HK-2 (cell line): ENCODE data around the gene CDH23.
A peak's percentile ranks its signal among the peaks of the same experiment; 100 is the strongest.

Experiments
- DNase-seq: peaks from one replicate; pipeline ENCODE4 v3.0.0-alpha.2; 2018; ENCODE audit not compliant: unreplicated experiment

Gene CDH23

DNA sequence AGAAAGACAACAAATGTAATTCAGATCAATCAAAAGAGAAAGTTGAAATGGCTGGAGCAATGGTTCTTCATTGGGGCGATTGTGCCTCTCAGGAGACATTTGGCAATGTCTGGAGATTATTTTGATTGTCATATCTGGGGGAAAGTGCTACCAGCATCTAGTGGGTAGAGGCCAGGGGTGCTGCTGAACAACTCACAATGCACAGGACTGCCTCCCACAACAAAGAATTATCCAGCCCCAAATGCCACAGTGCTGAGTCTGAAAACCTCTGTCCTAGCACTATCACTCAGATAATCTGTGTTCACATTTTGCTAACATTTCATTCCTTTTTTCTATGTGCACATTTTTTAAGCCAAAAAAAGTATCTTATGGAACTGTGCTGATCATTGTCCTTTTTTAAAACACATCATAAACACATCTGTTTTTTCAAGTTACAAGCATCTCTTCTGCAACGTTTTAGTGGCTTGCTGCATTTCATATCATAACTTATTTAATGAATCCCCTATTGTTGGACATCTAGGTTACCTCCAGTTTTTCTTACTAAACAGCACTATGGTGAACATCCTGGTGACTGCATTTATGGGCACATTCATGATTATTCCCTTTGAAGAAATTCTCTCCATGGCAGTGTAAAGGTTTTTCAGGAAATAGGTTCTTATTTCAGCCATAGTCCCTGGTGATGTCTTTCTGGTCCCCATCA, 208.7 kb downstream of the CDH23 start:
- no peak for DNase-seq

DNA sequence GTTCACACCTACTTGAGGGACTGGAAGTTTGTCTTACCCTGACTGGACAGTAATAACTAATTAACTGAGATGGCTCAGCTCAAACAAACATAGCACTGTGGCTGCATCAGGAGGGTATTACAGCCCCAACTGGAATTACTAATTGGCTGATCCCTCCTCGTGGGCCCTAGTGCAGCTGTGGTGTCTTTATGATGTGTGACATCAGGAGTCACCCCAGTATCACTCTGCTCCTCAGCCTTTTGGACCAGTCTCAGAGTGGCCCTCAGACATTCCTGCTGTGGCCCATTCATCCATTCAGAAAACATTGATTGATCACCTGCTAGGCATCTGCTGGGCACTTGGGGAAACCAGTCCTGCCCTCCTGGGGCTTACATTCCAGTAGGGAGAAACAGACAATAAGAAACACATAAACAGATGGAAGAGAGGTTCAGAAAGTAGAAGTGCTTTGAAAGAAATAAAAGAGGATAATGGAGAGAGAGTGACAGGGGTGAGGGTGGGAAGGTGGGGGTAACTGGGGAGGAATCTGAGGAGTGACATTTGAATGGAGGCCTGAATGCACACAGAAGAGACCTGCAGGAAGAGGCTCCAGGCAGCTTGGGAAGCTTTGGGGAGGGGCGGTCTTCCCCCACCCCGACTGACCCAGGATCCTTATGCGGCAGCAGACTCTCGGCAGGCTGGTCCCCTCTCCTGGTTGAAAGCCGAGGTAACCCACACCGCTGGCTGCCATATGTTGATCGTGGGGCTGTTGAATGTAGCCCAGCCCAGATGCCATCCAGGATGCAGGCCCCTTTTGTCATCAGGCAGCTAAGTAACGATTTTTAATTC, 209.7 kb downstream of the CDH23 start:
- no peak for DNase-seq

DNA sequence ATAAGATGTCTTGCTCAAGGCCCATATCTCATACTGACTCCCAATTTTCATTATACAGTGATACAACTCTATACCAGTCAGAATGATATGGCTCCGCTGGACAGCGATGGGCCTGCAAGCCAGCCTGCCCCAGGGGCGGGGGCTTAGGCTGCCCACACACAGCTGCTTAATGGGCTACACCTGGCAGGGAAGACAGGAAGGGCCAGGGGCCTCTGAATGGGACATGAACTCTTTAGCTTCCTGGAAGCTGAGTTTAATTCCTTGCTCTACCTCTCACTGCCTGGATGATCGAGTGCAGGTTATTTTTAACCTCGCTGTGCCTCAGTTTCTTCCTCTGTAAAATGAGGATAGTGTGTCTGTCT, 210.3 kb downstream of the CDH23 start:
- no peak for DNase-seq

DNA sequence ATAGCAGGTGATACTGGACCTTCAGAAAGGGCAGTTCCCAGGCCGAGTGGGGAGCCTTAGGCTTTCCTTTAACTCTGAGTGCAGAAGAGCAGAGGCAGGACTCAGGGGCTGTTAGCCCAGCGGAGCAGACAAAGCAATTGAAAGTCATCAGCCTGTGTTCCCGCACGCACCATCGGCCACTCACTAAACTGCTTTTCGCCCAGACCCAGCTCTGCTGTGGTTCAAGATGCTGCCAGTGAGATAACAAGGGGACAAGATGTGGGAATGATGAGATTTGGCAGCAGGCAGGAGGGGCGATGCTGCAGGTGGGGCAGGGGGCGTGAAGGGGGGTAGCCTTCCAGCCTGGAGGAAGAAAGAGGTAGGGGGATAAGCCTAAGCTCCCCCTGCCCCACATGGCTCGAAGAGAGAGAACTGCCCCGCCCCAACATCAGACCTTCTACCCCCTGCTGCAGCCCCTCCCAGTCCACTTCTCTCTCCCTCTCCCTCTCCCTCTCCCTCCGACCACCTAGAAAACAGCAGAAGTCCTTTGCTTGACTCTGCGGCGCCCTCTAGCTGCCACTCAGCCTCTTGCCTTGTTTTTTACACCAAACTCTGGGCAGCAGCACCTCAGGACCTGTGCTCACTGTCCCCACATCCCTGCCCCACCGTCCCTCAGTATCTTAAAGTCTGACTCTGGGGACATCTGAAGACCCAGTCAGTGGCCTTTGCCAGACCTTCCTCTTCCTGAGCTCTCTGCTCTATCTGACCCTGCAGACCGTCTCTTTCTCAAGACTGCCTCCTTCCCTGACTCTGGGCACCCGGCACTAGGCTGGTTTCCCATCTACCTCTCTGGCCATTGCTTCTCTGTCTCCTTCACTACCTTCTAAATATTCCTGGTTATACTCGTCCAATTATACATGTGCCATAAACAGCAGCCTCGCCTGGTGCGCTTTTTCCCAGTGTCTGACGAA, 212.4 kb downstream of the CDH23 start:
- DNase-seq = peak; percentile 60

GRCh38 chr10:71610651-71611050, 213.9 kb downstream of the CDH23 start:
- DNase-seq = no peak

DNA sequence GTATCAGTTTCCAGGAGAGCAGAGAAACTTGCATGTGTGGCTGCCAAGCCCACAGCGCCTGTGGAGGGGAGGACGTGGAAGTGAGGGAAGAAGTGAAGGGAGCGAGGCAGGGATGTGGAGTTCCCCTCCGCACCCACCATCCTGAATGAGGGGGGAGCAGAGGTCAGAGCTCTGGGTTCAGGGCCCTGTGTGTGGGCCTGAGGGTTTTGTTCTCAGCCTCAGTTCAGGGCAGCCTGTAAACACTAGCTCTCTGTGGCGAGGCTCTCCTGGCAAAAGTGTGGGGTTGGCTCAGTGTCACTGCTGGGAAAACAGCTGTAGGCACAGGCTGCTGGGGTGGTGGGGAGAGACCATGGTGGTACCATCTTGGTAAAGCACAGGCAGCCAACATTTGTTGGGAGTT, 214.4 kb downstream of the CDH23 start:
- DNase-seq = no peak

DNA sequence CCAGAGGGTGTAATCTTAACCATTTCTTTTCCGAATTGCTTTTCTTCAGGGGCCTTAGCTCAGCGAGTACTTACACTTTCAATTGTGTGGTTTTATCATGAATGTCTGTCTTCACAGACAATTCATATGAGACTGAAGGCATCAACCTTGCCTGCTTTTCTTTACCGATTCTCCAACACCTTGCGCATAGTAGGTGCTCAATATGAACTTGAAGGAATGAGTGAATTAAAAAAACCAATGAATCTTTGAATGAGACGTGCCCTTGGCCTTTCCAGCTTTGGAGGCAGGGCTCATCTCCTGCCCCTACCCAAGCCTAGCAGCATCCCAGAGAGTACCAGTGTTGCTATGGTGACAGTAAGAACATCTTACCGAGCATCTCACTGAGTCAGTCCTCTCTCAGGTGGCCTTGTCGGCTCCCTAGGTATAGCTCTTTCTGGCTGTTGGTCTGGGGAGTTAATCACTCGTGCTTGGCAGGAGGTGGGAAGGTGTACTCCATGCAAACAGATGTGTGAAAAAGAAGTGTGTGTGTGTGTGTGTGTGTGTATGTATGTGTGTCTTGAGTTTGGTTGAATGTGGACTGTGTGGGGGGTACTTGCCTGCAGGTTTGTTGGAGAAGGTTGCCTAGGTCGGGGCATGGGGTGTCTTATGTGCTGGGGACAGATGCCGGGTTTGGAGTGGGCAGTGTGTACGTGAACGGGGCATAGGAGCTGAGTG, 215.1 kb downstream of the CDH23 start:
- no peak for DNase-seq

DNA sequence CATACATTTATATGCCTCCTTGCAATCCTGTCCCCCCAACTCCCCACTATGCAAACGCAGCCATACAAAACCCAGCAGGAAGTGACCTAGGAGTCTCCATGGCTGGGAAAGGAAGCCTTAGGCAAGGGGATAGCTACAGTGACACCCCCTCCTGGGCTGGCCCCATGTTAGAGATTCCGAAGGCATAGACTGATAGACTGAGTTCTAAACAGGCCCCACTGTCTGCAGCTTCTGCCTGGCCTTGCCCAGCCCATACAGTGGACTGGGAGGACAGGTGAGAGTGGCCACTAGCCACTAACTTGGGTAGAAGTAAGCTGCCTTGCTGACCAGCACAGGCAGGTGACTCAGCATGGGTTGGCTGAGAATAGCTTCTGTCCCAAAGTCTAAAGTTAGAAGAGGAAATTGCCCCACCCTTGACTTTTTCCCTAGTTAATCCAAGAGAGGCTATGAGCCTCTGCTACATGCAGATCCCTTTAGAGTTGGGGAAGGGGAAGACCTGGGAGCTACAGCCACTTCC, 216.6 kb downstream of the CDH23 start:
- DNase-seq = no peak

- DNase-seq = no peak
These were observed 217.2 kb downstream of the CDH23 start for GRCh38 chr10:71613877-71614276.

DNA sequence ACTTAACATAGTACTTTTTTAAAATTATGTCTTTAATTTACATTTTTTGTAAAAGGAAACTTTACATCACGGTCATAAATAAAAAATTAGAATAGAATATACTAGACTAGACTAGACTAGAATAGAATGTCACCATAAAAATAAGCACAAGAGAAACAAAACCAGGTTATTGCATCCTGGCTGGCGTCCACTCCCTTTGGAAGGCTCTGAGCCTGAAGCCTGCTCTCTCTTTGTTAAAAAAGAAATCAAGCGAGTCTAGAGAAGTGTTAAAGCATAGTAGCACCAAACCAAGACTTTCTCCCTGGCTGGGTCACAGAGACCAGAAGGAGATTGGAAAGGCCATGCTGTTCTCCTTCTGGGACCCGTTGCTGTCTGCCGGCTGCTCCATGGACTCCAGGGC, 218.2 kb downstream of the CDH23 start:
- no peak for DNase-seq

GRCh38 chr10:71615538-71616329, 219.0 kb downstream of the CDH23 start:
- DNase-seq = no peak

DNA sequence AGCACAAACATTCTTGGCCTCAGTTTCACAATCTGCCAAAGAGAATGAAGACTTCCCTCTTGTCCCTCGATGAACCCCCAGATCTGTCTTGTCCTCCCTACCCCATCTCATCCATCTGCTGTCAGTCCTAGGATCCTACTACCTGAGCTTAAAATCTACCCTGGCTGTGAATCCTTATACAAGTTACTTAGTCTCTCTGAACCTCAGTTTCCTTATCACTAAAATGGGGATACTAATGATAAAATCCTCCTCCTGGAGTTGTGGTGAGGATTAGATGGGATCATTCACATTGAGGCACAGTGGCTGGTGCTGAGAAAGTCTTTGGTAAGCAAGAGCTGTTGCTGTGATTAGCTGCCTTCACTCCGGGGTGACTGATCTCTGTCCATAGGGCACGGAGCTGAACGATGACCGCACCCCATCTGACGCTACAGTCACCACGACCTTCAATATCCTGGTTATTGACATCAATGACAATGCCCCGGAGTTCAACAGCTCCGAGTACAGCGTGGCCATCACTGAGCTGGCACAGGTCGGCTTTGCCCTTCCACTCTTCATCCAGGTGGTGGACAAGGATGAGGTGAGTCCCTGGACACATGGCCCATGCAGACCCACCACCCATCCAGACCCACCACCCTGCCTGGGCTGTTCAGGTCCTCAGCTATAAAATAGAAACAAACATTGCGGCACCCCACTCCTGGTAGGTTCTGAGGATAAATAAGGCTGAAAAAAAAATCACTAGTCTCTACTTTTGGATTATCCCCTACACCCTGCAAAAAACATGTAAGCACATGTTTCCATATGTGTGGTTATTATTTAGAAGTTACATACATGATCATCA, 220.3 kb downstream of the CDH23 start:
- DNase-seq = no peak

DNA sequence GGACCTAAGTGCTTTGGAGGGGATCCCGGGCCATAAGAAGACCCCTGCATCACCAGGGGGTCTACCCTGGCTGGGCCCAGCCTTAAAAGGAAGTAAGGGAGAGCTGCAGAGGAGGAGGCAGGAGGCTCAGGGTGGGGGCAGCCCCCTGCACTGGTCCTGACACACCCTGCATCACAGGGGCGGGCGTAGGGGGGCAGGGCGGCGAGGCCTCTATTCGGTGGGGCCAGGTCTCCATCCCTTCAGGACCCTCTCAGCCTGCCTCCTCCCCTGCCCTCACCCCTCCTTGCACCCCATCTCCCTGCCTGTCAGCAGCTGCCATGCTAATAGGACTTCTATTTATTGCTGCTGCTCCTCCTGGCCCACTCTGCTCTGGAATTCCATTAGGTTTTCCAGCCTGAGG, 221.5 kb downstream of the CDH23 start:
- no peak for DNase-seq

DNA sequence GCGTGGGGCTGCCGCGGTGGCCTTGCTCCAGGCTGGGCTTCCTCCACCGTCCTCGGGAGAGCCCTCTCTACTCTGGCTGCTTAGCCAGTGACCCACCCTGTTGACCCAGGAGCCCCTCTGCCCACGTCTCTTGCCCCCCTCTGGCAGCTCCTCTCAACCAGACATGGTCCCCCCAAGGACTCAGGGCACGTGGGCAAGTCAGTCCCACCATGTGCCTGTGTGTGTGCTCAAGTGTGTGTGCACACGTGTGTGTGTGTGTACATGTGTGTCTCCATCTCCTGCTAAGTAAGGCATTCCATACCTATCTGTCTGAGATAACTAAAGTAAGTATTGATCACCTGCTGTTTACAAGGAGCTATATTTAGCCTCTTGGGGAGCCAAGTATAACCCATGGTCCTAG, 221.9 kb downstream of the CDH23 start:
- no peak for DNase-seq

DNA sequence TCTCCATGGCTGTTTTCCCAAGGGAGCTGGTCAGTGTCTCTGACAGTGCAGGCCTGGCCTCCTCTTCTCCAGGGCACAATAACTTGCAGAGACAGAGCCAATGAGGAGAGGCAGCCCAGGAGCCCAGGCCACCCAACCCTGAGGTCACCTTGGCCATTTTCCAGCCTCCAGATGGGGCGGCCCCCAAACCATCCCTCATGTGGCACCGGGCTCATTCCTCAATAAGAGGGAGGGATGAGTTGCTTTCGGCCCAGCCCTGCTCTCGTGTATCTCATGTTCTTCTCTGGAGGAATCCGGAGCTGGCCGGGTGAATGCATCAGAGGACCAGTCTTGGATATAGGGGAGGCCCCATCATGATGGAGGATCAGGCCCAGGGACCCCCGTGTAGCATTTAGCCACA, 223.9 kb downstream of the CDH23 start:
- no peak for DNase-seq

DNA sequence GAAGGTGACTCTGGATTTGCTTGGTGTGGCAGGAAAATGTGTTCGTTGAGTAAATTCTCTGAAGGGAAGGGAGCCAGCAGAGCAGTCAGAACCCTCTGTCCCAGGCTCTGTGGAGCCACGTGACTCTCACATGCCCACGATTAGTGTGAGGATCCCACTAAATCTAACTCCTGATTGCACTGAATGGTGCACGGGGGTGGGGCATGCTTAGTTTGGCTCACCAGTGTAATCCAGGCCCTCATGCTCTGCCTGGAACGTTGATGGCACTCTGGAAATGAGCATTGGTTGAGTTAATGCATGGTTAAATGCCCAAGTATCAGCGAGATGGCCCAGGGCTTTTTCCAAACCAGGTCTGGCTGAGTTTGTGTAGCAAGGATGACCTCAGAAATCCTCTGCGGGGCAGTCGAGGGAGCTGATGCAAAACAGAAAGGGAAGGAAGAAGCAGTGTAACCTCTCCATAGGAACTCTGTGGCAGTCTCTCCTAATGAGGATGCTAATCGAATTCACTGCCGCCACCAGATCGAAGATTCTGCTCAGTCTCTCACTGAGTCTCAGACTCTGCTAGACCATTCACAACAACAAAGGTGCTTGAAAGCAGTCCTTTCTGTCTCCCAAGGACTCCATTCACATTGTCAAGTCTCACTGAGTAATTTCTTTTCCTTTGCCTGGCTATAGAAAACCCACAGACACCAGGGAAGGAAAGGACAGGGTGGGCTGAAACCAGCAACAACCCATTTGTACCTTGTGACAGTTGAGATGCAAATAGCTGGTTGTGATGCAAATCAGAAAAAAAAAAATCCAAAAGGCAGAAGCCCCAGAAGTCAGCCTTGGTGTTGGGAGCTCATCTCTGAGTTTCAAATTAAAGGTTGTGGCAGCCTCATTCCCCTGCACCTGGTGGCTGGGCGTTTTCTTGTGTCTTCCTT, 224.8 kb downstream of the CDH23 start:
- DNase-seq = no peak

DNA sequence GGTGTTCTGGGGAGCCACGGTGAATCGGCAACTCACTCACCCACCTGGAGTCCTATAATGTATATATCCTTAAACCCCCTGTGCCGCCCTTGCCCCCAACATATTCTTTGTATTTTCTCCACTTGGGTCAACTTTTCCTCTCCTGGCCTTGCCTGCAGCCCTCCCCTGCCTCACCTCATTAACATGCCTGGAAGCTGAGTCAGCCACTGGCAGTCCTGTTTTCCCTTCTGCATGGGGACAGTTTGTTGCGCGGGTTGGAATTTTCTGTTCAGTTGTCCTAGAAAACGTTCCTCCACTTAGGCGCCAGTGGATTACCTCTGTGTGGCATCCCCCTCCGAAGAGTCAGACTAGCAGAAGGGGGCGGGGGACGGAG, 225.4 kb downstream of the CDH23 start:
- DNase-seq = peak; percentile 55

GRCh38 chr10:71622616-71623015, 225.9 kb downstream of the CDH23 start:
- DNase-seq = no peak
